ENCODE data around the gene SLC52A3.

The SLC52A3 gene

DNA sequence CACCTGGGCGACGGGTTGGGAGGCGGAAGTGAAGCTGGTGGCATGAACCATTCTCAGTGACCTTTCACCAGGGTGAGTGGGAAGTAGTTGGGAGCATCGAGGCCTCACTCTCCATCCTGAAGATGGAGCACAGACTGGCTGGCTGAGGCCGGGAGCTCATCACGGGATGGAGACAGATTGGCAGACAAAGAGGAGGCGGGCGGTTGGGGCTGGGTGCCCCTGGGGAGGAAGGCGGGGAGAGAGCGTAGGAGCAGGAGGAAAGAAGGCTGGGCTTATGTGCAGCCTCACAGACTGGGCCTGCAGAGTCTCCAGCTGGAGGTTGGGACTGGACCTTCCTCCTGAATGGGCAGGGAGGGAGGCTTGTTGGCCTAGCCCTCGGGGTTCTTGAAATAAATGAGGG, 48.5 kb downstream of the SLC52A3 start:
- H3K4me3 ChIP-seq (ENCODE audit: low read length), result no peak overlapping the region
- DNase-seq (ENCODE audit: low read depth), result no peak
- TF ChIP-seq, protein P1, sequence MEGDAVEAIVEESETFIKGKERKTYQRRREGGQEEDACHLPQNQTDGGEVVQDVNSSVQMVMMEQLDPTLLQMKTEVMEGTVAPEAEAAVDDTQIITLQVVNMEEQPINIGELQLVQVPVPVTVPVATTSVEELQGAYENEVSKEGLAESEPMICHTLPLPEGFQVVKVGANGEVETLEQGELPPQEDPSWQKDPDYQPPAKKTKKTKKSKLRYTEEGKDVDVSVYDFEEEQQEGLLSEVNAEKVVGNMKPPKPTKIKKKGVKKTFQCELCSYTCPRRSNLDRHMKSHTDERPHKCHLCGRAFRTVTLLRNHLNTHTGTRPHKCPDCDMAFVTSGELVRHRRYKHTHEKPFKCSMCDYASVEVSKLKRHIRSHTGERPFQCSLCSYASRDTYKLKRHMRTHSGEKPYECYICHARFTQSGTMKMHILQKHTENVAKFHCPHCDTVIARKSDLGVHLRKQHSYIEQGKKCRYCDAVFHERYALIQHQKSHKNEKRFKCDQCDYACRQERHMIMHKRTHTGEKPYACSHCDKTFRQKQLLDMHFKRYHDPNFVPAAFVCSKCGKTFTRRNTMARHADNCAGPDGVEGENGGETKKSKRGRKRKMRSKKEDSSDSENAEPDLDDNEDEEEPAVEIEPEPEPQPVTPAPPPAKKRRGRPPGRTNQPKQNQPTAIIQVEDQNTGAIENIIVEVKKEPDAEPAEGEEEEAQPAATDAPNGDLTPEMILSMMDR (IDR thresholded peaks at IDR 0.05; ENCODE audit: insufficient read depth, low read depth, low read length, missing control alignments), result no peak

DNA sequence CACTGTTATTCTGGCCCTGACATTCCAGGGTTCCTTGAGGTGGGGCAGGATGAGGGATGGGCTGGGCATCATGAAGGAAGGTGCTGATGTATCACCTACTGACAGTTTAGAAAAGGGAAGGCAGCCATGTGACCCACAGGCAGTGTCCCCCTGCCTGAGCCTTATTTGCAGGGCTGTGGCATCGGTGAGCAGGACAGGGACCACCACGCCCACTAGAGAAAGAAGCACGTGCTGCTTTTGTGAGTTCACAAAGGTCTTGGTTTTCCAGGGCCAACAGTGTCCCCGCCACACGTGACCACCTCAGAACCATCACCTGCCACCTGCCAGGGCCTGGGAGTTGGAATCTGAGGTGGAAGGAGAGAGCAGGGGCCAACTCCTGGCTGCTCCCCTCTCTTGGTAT, 49.2 kb downstream of the SLC52A3 start:
- TF ChIP-seq, protein P1 (IDR thresholded peaks at IDR 0.05; ENCODE audit: insufficient read depth, low read depth, low read length, missing control alignments), result no peak
- no peak overlapping the region for H3K4me3 ChIP-seq (ENCODE audit: low read length)
- no peak for DNase-seq (ENCODE audit: low read depth)

DNA sequence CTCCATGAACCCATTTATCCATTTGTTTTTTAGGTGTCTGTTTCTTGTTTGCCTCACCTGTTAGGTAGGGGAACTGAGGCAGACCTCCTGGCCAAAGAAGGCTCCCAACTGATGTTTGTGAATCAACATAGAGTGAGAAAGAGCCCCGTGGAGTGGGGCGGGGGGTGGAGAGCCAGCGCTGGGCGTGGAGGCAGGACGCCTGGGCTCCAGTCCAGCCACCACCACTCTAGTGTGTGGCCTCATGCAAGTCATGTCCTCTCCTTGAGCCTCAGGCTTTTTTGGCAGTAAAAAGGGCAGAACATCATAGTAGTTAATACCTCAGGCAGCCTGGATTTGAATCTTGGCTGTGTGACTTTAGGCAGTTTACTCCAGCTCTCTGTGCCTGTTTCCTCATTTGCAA, 50.5 kb downstream of the SLC52A3 start:
- DNase-seq (ENCODE audit: low read depth), result no peak
- no peak overlapping the region for H3K4me3 ChIP-seq (ENCODE audit: low read length)
- TF ChIP-seq, protein P1 (IDR thresholded peaks at IDR 0.05; ENCODE audit: insufficient read depth, low read depth, low read length, missing control alignments), result no peak

DNA sequence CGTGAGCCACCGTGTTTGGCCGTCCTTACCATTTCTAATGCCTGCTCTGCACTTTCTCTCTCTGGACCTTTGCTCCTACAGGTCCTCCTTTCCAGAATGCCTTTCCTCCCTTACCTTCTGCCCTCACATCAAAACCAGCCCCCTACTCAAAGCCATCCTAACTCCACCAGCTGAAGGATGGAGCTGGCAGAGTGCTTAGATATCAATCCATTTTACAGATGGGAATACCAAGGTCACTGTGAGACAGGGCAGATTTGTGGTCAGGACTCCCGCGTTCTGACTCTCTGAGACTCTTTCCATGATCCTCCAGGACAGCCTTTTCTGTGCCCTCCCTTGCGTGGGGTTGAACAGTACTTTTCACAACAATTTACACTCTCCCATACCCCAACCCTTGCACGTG, 51.0 kb downstream of the SLC52A3 start:
- H3K4me3 ChIP-seq (ENCODE audit: low read length), result no peak overlapping the region
- TF ChIP-seq, protein P1 (IDR thresholded peaks at IDR 0.05; ENCODE audit: insufficient read depth, low read depth, low read length, missing control alignments), result no peak
- DNase-seq (ENCODE audit: low read depth), result no peak

DNA sequence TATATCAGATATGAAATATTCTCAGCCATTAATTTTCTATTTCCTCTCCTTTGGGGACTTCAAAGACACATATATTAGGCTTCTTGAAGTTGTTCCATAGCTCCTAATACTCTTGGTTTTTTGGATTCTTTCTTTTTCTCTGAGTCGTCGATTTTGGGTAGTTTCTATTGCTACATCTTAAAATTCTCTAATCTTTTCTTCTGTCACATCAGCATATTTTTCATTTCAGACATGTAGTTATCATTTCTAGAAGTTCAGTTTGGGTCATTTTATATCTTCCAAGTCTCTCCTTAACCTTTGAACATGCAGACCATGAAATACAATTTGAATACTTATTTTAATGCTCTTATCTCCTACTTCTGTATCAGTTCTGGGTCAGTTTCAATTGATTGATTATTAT, 53.8 kb downstream of the SLC52A3 start:
- no peak for DNase-seq (ENCODE audit: low read depth)
- TF ChIP-seq, protein P1 (IDR thresholded peaks at IDR 0.05; ENCODE audit: insufficient read depth, low read depth, low read length, missing control alignments), result no peak
- no peak overlapping the region for H3K4me3 ChIP-seq (ENCODE audit: low read length)

DNA sequence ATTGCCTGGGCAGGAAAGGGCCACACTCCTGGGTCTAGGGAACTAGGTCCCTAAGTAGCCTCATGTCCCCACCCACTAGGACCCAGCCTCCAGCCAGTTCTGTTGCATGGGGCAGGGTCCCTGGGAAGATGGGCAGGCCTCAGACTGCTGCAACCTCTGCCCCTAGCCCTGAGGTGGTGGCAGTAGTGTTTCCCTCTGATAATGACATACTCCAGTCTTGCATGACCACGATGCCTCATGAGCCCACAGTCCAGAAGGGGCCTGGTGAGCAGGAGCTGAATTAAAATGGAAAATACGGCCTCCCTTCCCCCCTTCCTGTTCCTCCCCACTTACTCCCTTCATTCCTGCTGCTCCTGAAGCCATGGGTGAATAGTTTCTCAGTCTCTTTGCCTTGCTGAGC, 56.7 kb downstream of the SLC52A3 start:
- no peak overlapping the region for H3K4me3 ChIP-seq (ENCODE audit: low read length)
- no peak for DNase-seq (ENCODE audit: low read depth)
- TF ChIP-seq, protein P1 (IDR thresholded peaks at IDR 0.05; ENCODE audit: insufficient read depth, low read depth, low read length, missing control alignments), result no peak

DNA sequence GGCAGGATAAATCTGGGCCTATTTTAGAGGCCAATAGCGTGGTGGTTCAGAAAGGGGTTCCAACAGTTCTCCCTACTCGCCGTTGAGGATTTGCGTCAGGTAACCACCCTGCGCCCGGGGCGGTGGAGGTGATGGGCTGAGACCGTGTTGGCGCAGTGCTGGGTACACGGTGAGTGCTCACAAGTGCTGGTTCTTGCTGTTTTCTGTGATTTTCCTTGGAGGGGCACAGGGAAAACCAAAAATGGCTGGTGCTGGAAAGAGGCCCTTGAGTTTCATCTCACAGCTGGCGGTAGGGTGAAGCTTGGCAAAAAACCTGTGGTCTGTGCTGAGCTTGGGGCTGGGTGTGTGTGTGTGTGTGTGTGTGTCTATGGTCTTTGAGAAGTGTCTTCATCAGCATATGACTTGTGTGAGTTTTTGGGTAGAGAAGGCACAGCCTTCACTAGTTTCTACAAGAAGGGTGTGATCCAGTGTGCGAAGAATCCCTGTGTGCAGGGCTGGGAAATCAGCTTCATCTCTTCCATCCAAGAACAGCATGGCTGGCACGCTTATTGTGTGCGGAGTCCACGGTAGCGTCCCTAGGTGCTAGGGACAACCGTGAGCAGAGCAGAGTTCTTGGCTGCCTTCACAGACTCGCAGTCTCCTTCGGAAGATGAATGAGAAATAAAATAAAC, 57.4 kb downstream of the SLC52A3 start:
- H3K4me3 ChIP-seq (ENCODE audit: low read length), result no peak overlapping the region
- no peak for DNase-seq (ENCODE audit: low read depth)
- TF ChIP-seq, protein P1 (IDR thresholded peaks at IDR 0.05; ENCODE audit: insufficient read depth, low read depth, low read length, missing control alignments), result no peak
